ENCODE measurements around the gene NUP42. TPM values are rescaled to one million over a fixed set of nuclear protein-coding genes. Genes with fewer than 3 reads are reported as not detected.

Gene NUP42
- total and polyA plus RNA-seq, 10 of the 15 experiments (the other 5 are each of a cell fraction or from before 2014, with no cell fraction given), result 48.6 to 124 (median 74.3) TPM

- TF ChIP-seq, protein P1, sequence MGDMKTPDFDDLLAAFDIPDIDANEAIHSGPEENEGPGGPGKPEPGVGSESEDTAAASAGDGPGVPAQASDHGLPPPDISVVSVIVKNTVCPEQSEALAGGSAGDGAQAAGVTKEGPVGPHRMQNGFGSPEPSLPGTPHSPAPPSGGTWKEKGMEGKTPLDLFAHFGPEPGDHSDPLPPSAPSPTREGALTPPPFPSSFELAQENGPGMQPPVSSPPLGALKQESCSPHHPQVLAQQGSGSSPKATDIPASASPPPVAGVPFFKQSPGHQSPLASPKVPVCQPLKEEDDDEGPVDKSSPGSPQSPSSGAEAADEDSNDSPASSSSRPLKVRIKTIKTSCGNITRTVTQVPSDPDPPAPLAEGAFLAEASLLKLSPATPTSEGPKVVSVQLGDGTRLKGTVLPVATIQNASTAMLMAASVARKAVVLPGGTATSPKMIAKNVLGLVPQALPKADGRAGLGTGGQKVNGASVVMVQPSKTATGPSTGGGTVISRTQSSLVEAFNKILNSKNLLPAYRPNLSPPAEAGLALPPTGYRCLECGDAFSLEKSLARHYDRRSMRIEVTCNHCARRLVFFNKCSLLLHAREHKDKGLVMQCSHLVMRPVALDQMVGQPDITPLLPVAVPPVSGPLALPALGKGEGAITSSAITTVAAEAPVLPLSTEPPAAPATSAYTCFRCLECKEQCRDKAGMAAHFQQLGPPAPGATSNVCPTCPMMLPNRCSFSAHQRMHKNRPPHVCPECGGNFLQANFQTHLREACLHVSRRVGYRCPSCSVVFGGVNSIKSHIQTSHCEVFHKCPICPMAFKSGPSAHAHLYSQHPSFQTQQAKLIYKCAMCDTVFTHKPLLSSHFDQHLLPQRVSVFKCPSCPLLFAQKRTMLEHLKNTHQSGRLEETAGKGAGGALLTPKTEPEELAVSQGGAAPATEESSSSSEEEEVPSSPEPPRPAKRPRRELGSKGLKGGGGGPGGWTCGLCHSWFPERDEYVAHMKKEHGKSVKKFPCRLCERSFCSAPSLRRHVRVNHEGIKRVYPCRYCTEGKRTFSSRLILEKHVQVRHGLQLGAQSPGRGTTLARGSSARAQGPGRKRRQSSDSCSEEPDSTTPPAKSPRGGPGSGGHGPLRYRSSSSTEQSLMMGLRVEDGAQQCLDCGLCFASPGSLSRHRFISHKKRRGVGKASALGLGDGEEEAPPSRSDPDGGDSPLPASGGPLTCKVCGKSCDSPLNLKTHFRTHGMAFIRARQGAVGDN (IDR thresholded peaks at IDR 0.05), result peak; percentile 88
- TF ChIP-seq ZNF24 (IDR thresholded peaks at IDR 0.05), result 0 out of 2 replicates have a peak, but pooled peaks have one; percentile 7
- TF ChIP-seq ZNF384 (IDR thresholded peaks at IDR 0.05; ENCODE audit: borderline replicate concordance, low read depth, low read length), result peak; percentile 63
- no peak for TF ChIP-seq ZNF274 (IDR thresholded peaks at IDR 0.05; ENCODE audit: insufficient read depth, insufficient read length)
- TF ChIP-seq ETV6 (conservative IDR thresholded peaks at IDR 0.05 in 1 of 2, IDR thresholded peaks at IDR 0.05 in 1 of 2; ENCODE audit: borderline replicate concordance in 1 of 2, low read depth in 1 of 2), result 0 out of 4 replicates have a peak, but pooled peaks of 1 of the 2 experiments have one; percentile 13
- TF ChIP-seq ASH2L (IDR thresholded peaks at IDR 0.05; ENCODE audit: borderline replicate concordance, low read depth), result peak; percentile 53; the same call in 1 of the 2 replicates
- no peak for TF ChIP-seq MAX (IDR thresholded peaks at IDR 0.05; ENCODE audit: low read depth, low read length)
- TF ChIP-seq IKZF2 (IDR thresholded peaks at IDR 0.05), result peak; percentile 54 to 59
- no peak for TF ChIP-seq KAT2A (conservative IDR thresholded peaks at IDR 0.05; ENCODE audit: control insufficient read depth, low read depth, low read length)
- TF ChIP-seq, protein P2, sequence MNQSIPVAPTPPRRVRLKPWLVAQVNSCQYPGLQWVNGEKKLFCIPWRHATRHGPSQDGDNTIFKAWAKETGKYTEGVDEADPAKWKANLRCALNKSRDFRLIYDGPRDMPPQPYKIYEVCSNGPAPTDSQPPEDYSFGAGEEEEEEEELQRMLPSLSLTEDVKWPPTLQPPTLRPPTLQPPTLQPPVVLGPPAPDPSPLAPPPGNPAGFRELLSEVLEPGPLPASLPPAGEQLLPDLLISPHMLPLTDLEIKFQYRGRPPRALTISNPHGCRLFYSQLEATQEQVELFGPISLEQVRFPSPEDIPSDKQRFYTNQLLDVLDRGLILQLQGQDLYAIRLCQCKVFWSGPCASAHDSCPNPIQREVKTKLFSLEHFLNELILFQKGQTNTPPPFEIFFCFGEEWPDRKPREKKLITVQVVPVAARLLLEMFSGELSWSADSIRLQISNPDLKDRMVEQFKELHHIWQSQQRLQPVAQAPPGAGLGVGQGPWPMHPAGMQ (IDR thresholded peaks at IDR 0.05; ENCODE audit: borderline replicate concordance), result no peak
- TF ChIP-seq CHD2 (IDR thresholded peaks at IDR 0.05; ENCODE audit: borderline replicate concordance, low read depth, low read length), result 0 out of 2 replicates have a peak, but pooled peaks have one; percentile 2
- peak; percentile 20; the same call in 1 of the 2 replicates for TF ChIP-seq BACH1 (IDR thresholded peaks at IDR 0.05; ENCODE audit: borderline replicate concordance)
- TF ChIP-seq SUZ12 (IDR thresholded peaks at IDR 0.05; ENCODE audit: unreplicated experiment), result no peak
- TF ChIP-seq CREM (IDR thresholded peaks at IDR 0.05; ENCODE audit: low read depth), result peak; percentile 33
- TF ChIP-seq LARP7 (IDR thresholded peaks at IDR 0.05), result no peak
- TF ChIP-seq BMI1 (IDR thresholded peaks at IDR 0.05; ENCODE audit: borderline replicate concordance), result no peak
- no peak for TF ChIP-seq CEBPB (IDR thresholded peaks at IDR 0.05; ENCODE audit: borderline replicate concordance in 1 of 2, low read depth in 2 of 2, low read length in 2 of 2)
- TF ChIP-seq, protein P3, sequence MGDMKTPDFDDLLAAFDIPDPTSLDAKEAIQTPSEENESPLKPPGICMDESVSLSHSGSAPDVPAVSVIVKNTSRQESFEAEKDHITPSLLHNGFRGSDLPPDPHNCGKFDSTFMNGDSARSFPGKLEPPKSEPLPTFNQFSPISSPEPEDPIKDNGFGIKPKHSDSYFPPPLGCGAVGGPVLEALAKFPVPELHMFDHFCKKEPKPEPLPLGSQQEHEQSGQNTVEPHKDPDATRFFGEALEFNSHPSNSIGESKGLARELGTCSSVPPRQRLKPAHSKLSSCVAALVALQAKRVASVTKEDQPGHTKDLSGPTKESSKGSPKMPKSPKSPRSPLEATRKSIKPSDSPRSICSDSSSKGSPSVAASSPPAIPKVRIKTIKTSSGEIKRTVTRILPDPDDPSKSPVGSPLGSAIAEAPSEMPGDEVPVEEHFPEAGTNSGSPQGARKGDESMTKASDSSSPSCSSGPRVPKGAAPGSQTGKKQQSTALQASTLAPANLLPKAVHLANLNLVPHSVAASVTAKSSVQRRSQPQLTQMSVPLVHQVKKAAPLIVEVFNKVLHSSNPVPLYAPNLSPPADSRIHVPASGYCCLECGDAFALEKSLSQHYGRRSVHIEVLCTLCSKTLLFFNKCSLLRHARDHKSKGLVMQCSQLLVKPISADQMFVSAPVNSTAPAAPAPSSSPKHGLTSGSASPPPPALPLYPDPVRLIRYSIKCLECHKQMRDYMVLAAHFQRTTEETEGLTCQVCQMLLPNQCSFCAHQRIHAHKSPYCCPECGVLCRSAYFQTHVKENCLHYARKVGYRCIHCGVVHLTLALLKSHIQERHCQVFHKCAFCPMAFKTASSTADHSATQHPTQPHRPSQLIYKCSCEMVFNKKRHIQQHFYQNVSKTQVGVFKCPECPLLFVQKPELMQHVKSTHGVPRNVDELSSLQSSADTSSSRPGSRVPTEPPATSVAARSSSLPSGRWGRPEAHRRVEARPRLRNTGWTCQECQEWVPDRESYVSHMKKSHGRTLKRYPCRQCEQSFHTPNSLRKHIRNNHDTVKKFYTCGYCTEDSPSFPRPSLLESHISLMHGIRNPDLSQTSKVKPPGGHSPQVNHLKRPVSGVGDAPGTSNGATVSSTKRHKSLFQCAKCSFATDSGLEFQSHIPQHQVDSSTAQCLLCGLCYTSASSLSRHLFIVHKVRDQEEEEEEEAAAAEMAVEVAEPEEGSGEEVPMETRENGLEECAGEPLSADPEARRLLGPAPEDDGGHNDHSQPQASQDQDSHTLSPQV (IDR thresholded peaks at IDR 0.05), result no peak
- TF ChIP-seq POLR2A (IDR thresholded peaks at IDR 0.05; ENCODE audit: low read depth, low read length), result no peak
- TF ChIP-seq STAT1 (conservative IDR thresholded peaks at IDR 0.05), result 0 out of 2 replicates have a peak, but pooled peaks have one; percentile 64
Measured at GRCh38 chr7:23234569-23235296, 52.9 kb downstream of the NUP42 start (continued).
